ENCODE data around the gene PLEKHN1.

- TF ChIP-seq CTCF (IDR thresholded peaks at IDR 0.05) (no peak), POLR2A (IDR thresholded peaks at IDR 0.05) (no peak), POLR2AphosphoS5 (IDR thresholded peaks at IDR 0.05) (no peak), EP300 (IDR thresholded peaks at IDR 0.05) (no peak)
Measured at GRCh38 chr1:1006305-1007159, 40.2 kb downstream of the PLEKHN1 start.
